GM19463 (cell line): ENCODE results near the gene POU2F1.
"Not testable (repeated sequence)": the region's sequence is repeated elsewhere in the genome, so short reads cannot be mapped to it uniquely, and the experiment has no call there.

Experiments used
- ATAC-seq: cut with Tn5 transposase; IDR thresholded peaks from one replicate; pipeline ENCODE4 v1.9.1; 2021; ENCODE audit warnings: mild to moderate bottlenecking, moderate library complexity; ENCODE audit not compliant: unreplicated experiment

POU2F1 gene

GRCh38 chr1:167305706-167306277 is 85.1 kb downstream of the POU2F1 start:
- ATAC-seq = no peak

GRCh38 chr1:167310732-167311131 is 90.0 kb downstream of the POU2F1 start:
- ATAC-seq = no peak

- no peak for ATAC-seq
Measured at GRCh38 chr1:167312871-167313270, 92.2 kb downstream of the POU2F1 start.

- ATAC-seq = no peak
Measured at GRCh38 chr1:167314671-167315070, 94.0 kb downstream of the POU2F1 start.

GRCh38 chr1:167317463-167317862 is 96.8 kb downstream of the POU2F1 start:
- ATAC-seq = no peak

- ATAC-seq = not testable (repeated sequence)
Measured at GRCh38 chr1:167319206-167319605, 98.5 kb downstream of the POU2F1 start.

GRCh38 chr1:167322483-167322882 is 101.8 kb downstream of the POU2F1 start:
- ATAC-seq = no peak

GRCh38 chr1:167325151-167325550 is 104.5 kb downstream of the POU2F1 start:
- ATAC-seq = no peak

GRCh38 chr1:167328306-167328815 is 107.7 kb downstream of the POU2F1 start:
- ATAC-seq = no peak

- peak; percentile 61 for ATAC-seq
Measured at GRCh38 chr1:167328816-167329483, 108.3 kb downstream of the POU2F1 start.

GRCh38 chr1:167330601-167331293 is 110.1 kb downstream of the POU2F1 start:
- ATAC-seq = peak; percentile 34

- no peak for ATAC-seq
Measured at GRCh38 chr1:167331650-167332049, 111.0 kb downstream of the POU2F1 start.

- ATAC-seq = no peak
Measured at GRCh38 chr1:167332503-167332902, 111.8 kb downstream of the POU2F1 start.

GRCh38 chr1:167333124-167333523 is 112.4 kb downstream of the POU2F1 start:
- ATAC-seq = no peak

GRCh38 chr1:167333703-167334102 is 113.0 kb downstream of the POU2F1 start:
- ATAC-seq = no peak

GRCh38 chr1:167339405-167339804 is 118.7 kb downstream of the POU2F1 start:
- no peak for ATAC-seq

- no peak for ATAC-seq
Measured at GRCh38 chr1:167342846-167343245, 122.2 kb downstream of the POU2F1 start.

- no peak for ATAC-seq
Measured at GRCh38 chr1:167344112-167344511, 123.4 kb downstream of the POU2F1 start.

- ATAC-seq = no peak
Measured at GRCh38 chr1:167344615-167345385, 124.1 kb downstream of the POU2F1 start.

GRCh38 chr1:167345386-167345733 is 124.7 kb downstream of the POU2F1 start:
- no peak for ATAC-seq

- ATAC-seq = no peak
Measured at GRCh38 chr1:167357305-167357704, 136.6 kb downstream of the POU2F1 start.
